Fibroblast of pulmonary artery (primary cell): ENCODE results near the gene CDKN2A.

ENCODE experiments used
- DNase-seq: peaks from one replicate; pipeline ENCODE4 v3.0.0-alpha.2; 2010; ENCODE audit warnings: low read depth
- H3K4me3 ChIP-seq: replicated peaks from 2 replicates; pipeline ENCODE4 v1.5.1; 2011; ENCODE audit warnings: low read depth, mild to moderate bottlenecking, control low read depth, low read length, moderate library complexity
- TF ChIP-seq, protein P1 (sequence below): IDR thresholded peaks from 2 replicates; pipeline ENCODE4 v1.5.1; 2011; ENCODE audit warnings: mild to moderate bottlenecking, control low read depth, low read length, inconsistent platforms; ENCODE audit errors: missing control alignments

CDKN2A gene

DNA sequence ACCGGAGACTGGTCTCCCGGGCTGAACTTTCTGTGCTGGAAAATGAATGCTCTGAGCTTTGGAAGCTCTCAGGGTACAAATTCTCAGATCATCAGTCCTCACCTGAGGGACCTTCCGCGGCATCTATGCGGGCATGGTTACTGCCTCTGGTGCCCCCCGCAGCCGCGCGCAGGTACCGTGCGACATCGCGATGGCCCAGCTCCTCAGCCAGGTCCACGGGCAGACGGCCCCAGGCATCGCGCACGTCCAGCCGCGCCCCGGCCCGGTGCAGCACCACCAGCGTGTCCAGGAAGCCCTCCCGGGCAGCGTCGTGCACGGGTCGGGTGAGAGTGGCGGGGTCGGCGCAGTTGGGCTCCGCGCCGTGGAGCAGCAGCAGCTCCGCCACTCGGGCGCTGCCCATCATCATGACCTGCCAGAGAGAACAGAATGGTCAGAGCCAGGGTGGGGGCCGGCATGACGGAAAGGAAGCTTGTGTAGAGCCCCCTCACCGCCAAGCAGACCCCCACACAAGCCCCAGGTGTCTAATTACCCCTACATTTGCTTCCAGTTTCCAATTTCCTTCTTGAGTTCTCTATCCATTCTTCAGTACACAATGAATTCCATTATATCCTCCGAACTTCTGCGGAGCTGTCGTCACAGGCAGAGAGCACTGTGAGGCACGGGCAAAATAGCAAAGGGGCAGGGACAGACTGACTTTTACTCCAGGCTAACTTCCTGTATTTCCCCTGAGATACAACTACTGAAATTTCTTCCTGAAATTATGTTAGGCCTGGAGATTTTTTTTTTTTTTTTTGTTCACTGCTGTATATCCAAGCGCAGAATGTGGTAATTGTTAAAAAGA, 23.2 kb downstream of the CDKN2A start:
- TF ChIP-seq, protein P1, sequence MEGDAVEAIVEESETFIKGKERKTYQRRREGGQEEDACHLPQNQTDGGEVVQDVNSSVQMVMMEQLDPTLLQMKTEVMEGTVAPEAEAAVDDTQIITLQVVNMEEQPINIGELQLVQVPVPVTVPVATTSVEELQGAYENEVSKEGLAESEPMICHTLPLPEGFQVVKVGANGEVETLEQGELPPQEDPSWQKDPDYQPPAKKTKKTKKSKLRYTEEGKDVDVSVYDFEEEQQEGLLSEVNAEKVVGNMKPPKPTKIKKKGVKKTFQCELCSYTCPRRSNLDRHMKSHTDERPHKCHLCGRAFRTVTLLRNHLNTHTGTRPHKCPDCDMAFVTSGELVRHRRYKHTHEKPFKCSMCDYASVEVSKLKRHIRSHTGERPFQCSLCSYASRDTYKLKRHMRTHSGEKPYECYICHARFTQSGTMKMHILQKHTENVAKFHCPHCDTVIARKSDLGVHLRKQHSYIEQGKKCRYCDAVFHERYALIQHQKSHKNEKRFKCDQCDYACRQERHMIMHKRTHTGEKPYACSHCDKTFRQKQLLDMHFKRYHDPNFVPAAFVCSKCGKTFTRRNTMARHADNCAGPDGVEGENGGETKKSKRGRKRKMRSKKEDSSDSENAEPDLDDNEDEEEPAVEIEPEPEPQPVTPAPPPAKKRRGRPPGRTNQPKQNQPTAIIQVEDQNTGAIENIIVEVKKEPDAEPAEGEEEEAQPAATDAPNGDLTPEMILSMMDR = no peak
- no peak for DNase-seq
- H3K4me3 ChIP-seq = no peak overlapping the region

DNA sequence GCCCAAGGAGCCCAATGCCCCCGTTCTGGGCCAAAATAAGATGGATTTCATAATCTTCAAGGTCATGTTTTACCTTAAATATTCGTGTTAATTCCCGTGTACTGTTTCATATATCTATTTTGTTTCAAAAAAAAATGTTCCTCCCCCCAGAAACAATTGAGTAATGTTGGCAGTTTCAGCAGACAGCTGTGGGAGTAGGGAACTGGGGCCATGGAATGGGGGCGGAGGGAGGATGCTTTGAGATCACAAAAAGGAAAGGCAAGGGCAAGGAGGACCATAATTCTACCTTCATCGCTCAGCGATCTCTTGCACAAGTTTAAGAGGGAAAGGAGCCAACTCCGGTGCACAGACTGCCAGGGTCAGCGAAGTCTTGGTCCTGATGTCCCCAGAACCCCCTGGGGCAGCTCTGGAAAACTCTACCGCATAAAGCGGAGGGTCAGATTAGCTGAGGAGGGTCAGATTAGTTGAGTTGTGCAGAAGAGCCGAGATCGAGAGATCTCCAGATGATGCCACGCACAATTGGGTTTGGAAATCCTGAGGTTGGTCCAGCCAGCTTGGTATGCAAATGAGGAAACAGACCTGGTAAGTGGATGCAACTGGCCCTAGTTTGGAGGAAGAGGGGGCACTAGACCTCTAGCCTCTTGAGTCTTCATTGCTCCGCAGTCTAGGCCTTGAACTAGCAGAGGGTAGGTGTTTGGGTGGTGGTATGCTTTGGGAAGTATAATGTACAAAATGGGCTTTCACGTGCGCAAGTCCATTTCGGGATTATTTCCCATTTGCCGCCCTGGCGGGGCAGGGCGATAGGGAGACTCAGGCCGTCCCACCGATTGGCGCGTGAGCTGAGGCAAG, 24.0 kb downstream of the CDKN2A start:
- H3K4me3 ChIP-seq = no peak overlapping the region
- TF ChIP-seq, protein P1 = no peak
- DNase-seq = no peak

DNA sequence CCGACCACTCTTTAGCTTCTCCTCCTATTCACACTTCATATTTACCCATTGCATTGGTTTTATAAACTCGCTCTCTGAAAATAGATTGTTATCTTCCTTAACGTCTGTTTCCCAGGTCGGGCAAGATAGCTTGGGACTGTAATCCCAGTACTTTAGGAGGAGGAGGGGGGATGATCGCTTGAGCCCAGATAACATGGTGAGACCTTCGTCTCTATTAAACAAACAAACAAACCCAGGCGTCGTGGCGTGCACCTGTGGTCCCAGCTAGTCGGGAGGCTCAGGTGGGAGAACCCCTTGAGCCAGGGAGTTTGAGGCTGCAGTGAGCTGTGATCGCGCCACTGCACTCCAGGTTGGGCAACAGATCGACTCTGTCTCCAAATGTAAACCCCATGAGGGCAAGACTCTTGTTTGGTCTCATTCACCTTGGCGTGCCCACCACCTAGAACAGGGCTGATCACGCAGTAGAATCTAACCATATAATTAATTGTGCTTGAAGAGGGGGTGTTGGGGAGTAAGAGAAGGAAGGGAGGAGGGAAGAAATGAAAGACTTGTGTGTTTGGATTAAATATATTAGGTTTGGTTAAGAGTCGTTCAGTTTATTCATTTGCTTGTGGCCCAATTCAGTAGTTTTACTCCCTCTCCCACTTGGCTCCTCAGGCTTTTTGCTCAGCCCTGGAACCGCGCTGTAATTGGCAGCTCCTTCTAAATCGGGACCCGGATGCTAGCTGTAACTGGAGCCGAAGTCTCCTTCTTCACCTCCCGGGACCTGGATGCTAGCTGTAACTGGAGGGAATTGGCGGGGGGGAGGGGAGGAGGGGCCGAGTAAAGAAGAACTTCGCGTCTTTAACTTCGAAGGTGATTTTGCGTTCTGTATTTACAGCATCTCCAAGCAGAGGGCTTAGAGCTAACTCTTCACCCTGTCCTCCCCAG, 24.9 kb downstream of the CDKN2A start:
- no peak overlapping the region for H3K4me3 ChIP-seq
- no peak for DNase-seq
- TF ChIP-seq, protein P1 = no peak

DNA sequence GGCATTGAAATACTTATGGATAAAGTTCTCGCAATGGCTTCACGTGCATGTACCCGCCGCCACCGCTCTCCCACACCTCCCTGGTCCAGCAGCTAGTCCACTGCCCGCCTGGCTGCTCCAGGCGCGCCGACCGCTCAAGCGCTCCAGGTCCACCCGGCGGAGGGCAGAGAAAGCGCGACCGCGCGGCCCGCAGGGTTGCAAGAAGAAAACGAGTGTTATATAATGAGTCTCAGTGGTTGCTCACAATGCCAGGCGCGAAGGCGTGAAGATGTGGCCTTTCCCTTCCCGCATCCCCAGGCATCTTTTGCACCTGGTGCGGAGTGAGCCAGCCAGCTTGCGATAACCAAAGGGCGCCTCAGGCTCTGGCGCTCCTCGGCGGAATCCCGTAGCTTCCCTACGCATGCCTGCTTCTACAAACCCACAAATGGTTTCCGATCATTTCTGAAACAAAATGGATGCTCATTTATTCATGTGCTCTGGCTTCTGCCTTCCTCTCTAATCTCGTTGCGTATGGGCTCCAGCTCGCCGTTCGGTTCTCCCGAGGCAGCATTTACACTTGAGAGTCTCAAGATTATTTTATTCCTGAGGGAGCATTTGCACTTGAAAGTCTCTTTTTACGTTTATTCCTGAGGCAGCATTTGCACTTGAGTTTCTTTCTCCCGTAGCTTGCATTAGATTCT, 25.7 kb downstream of the CDKN2A start:
- TF ChIP-seq, protein P1 = no peak
- H3K4me3 ChIP-seq = no peak overlapping the region
- DNase-seq = no peak

DNA sequence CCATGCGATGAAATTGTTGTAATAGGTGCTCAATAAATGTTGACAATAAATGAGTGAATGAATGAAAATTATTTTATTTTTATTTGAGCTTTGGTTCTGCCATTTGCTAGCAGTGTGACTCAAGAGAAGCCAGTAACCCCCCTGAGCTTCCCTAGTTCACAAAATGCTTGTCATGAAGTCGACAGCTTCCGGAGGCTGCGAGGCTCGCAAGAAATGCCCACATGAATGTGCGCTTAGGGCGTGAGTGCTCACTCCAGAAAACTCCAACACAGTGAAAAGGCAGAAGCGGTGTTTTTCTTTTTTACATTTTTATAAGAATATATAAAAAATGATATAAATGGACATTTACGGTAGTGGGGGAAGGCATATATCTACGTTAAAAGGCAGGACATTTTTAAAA, 26.5 kb downstream of the CDKN2A start:
- DNase-seq = no peak
- TF ChIP-seq, protein P1 = no peak
- H3K4me3 ChIP-seq = no peak overlapping the region

DNA sequence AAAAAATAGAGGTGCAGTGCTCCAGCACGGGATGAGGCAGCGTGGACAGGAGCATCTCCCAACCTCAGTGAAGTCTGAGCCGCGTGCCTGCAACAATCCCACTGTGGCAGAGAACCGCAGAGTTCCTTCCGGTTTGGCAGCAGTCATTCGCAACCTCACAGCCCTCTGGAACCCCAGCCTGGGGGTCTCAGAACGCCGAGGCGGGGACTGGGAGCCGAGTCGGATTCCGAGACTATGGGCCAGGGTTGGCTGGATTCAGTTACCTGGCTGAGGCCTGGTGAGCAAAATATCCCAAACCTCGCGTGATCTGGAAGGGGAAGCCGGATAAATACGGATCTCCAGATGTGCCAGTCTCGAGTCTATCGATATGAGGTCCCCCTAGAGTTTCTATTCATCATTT, 27.0 kb downstream of the CDKN2A start:
- no peak overlapping the region for H3K4me3 ChIP-seq
- TF ChIP-seq, protein P1 = no peak
- no peak for DNase-seq
